GM23248 (cell line): ENCODE data around the gene ST6GALNAC3.

ENCODE experiments used
- EZH2 ChIP-seq: fragments of 200-600 bp; sonication (generic); IDR thresholded peaks from 2 replicates; pipeline ENCODE4 v1.6.1; 2018; ENCODE audit warnings: antibody characterized with exemption, mild to moderate bottlenecking; ENCODE audit not compliant: insufficient read depth, poor library complexity, severe bottlenecking
- EZH2phosphoT487 ChIP-seq: fragments of 200-600 bp; sonication (generic); IDR thresholded peaks from 2 replicates; pipeline ENCODE4 v1.6.1; 2018; ENCODE audit warnings: antibody characterized with exemption, moderate library complexity, mild to moderate bottlenecking, low read depth; ENCODE audit not compliant: insufficient read depth

- no peak for TF ChIP-seq EZH2
- no peak for TF ChIP-seq EZH2phosphoT487
These were observed 520.5 kb downstream of the ST6GALNAC3 start for GRCh38 chr1:76595024-76595423.
